Measurements from ENCODE around the gene IL2. TPM values are rescaled to one million over a fixed set of nuclear protein-coding genes. Genes with fewer than 3 reads are reported as not detected.

IL2 gene
- total and polyA plus RNA-seq, 4 experiments from 2014 or later = 0.57 to 2.3 (median 1.3) TPM

DNA sequence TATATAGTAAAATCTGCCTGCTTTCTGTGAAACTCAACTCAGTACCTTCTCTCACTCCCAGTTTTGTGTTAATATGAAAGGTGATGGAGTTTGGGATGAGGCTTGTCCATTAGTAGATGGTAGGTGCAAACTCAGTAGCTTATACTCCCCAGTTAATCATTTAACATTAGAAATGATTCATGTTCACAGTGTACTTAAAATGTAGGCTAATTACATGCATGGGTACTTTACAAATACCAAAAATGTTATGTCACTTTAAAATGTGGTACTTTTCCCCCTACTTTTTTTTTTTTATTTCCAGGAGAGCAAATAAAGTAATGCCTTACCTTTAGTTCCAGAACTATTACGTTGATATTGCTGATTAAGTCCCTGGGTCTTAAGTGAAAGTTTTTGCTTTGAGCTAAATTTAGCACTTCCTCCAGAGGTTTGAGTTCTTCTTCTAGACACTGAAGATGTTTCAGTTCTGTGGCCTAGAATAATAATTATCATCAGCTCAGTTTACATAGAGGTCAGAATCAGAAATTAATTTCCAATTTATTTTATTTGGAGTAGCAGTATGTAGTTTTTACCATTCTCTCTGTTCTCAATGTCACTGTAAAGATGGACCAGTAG lies 3.0 kb downstream of the IL2 start:
- peaks cover 53% of the 10 kb centered on the region for H3K4me1 ChIP-seq (ENCODE audit: insufficient read depth, low read length)
- Mint-ChIP-seq H3K4me3 (peak overlapping the region in 5 of 8 donors; percentile 41 to 65 (median 48)), H3K4me1 (peaks cover 43 to 57% (median 48%) of the 10 kb centered on the region in 4 donors), H3K9me3 (no peaks in the 10 kb centered on the region), H3K36me3 (no peaks in the 10 kb centered on the region), H3K27me3 (no peaks in the 10 kb centered on the region), H3K27ac (peak overlapping the region in 5 of 7 donors; percentile 15 to 63 (median 26))
- intact Hi-C loops (cut with micrococcal nuclease) = loop anchor here (10.0 kb wide), 2 partner anchors 261 to 629 kb away; partner anchors contain the start of gene CCNA2
- POLR2A ChIA-PET (ENCODE audit: partially characterized antibody) = interaction anchor here (1.3 kb wide), 1 partner anchor 124 kb away, joined by 5 read pairs; no protein-coding TSS in a partner anchor
- DNase-seq = no peak
- CTCF ChIA-PET (ENCODE audit: partially characterized antibody) = interaction anchor here (1.3 kb wide), 2 partner anchors 26 to 124 kb away, joined by 3 to 8 read pairs; no protein-coding TSS in a partner anchor
- H3K4me3 ChIP-seq (ENCODE audit: low read length in 2 of 2) = no peak overlapping the region
- no peaks in the 10 kb centered on the region for H3K36me3 ChIP-seq (ENCODE audit: insufficient read depth, low read length)
- H3K27me3 ChIP-seq (ENCODE audit: insufficient read depth, low read length) = no peaks in the 10 kb centered on the region
- H3K27ac ChIP-seq (ENCODE audit: low read depth, low read length) = no peak overlapping the region
- H3K9me3 ChIP-seq (ENCODE audit: control insufficient read depth in 1 of 2, low read length in 2 of 2) = no peaks in the 10 kb centered on the region

- Histone ChIP-seq H3K4me1 (ENCODE audit: insufficient read depth, low read length) (peaks cover 29% of the 10 kb centered on the region), H3K36me3 (ENCODE audit: insufficient read depth, low read length) (no peaks in the 10 kb centered on the region), H3K27ac (ENCODE audit: low read depth, low read length) (no peak overlapping the region), H3K4me3 (ENCODE audit: low read length in 2 of 2) (no peak overlapping the region), H3K27me3 (ENCODE audit: insufficient read depth, low read length) (no peaks in the 10 kb centered on the region), H3K9me3 (ENCODE audit: control insufficient read depth in 1 of 2, low read length in 2 of 2) (no peaks in the 10 kb centered on the region)
- Mint-ChIP-seq H3K4me3 (no peak overlapping the region), H3K4me1 (peaks cover 23 to 32% (median 26%) of the 10 kb centered on the region in 4 donors), H3K36me3 (no peaks in the 10 kb centered on the region), H3K27ac (peak overlapping the region in 1 of 7 donors; percentile 85), H3K9me3 (no peaks in the 10 kb centered on the region), H3K27me3 (no peaks in the 10 kb centered on the region)
- POLR2A ChIA-PET (ENCODE audit: partially characterized antibody) = no interaction called here
- intact Hi-C loops (cut with micrococcal nuclease) = loop anchor here (2.0 to 10.0 kb wide), 3 partner anchors 140 to 626 kb away; partner anchors contain the start of gene CCNA2
- DNase-seq = peak in 1 of 5 donors; percentile 11
- CTCF ChIA-PET (ENCODE audit: partially characterized antibody) = interaction anchor here (1.6 to 2.1 kb wide), 2 partner anchors 127 to 501 kb away, joined by 4 to 10 read pairs; no protein-coding TSS in a partner anchor
Observed at GRCh38 chr4:122450847-122451246, 5.7 kb downstream of the IL2 start.

GRCh38 chr4:122434285-122434684 lies 22.2 kb downstream of the IL2 start:
- Mint-ChIP-seq H3K27me3 (no peaks in the 10 kb centered on the region), H3K9me3 (no peaks in the 10 kb centered on the region), H3K4me3 (peak overlapping the region in 7 of 8 donors; percentile 15 to 63 (median 53)), H3K36me3 (no peaks in the 10 kb centered on the region), H3K27ac (peak overlapping the region in 5 of 7 donors; percentile 14 to 60 (median 37)), H3K4me1 (peaks cover 26 to 37% (median 30%) of the 10 kb centered on the region in 4 donors)
- CTCF ChIA-PET (ENCODE audit: partially characterized antibody) = interaction anchor here (2.3 kb wide), 1 partner anchor 144 kb away, joined by 6 read pairs; no protein-coding TSS in a partner anchor
- H3K4me3 ChIP-seq (ENCODE audit: low read length in 2 of 2) = no peak overlapping the region
- peaks cover 24% of the 10 kb centered on the region for H3K4me1 ChIP-seq (ENCODE audit: insufficient read depth, low read length)
- intact Hi-C loops (cut with micrococcal nuclease) = loop anchor here (2.0 kb wide), 1 partner anchor 23 kb away; the partner anchor contains the start of gene IL2
- no peaks in the 10 kb centered on the region for H3K9me3 ChIP-seq (ENCODE audit: control insufficient read depth in 1 of 2, low read length in 2 of 2)
- DNase-seq = peak in 4 of 5 donors; percentile 39 to 49 (median 47)
- POLR2A ChIA-PET (ENCODE audit: partially characterized antibody) = interaction anchor here (1.2 to 1.3 kb wide), 3 partner anchors 13 to 144 kb away, joined by 3 to 4 read pairs (median 3); no protein-coding TSS in a partner anchor
- H3K27me3 ChIP-seq (ENCODE audit: insufficient read depth, low read length) = no peaks in the 10 kb centered on the region
- H3K36me3 ChIP-seq (ENCODE audit: insufficient read depth, low read length) = no peaks in the 10 kb centered on the region
- H3K27ac ChIP-seq (ENCODE audit: low read depth, low read length) = no peak overlapping the region

- Mint-ChIP-seq H3K36me3 (no peaks in the 10 kb centered on the region), H3K4me1 (peaks cover 26 to 37% (median 30%) of the 10 kb centered on the region in 4 donors), H3K9me3 (no peaks in the 10 kb centered on the region), H3K27ac (no peak overlapping the region), H3K4me3 (no peak overlapping the region), H3K27me3 (no peaks in the 10 kb centered on the region)
- no peak overlapping the region for H3K4me3 ChIP-seq (ENCODE audit: low read length in 2 of 2)
- ChIA-PET CTCF (ENCODE audit: partially characterized antibody) (no interaction called here), POLR2A (ENCODE audit: partially characterized antibody) (no interaction called here)
- H3K9me3 ChIP-seq (ENCODE audit: control insufficient read depth in 1 of 2, low read length in 2 of 2) = no peaks in the 10 kb centered on the region
- no peaks in the 10 kb centered on the region for H3K27me3 ChIP-seq (ENCODE audit: insufficient read depth, low read length)
- no peak overlapping the region for H3K27ac ChIP-seq (ENCODE audit: low read depth, low read length)
- peaks cover 24% of the 10 kb centered on the region for H3K4me1 ChIP-seq (ENCODE audit: insufficient read depth, low read length)
- H3K36me3 ChIP-seq (ENCODE audit: insufficient read depth, low read length) = no peaks in the 10 kb centered on the region
- intact Hi-C loops (cut with micrococcal nuclease) = no loop called here
- DNase-seq = no peak
Observed at GRCh38 chr4:122431351-122431750, 25.2 kb downstream of the IL2 start.

GRCh38 chr4:122423246-122423645 lies 33.3 kb downstream of the IL2 start:
- Histone ChIP-seq H3K27me3 (ENCODE audit: insufficient read depth, low read length) (no peaks in the 10 kb centered on the region), H3K27ac (ENCODE audit: low read depth, low read length) (no peak overlapping the region), H3K9me3 (ENCODE audit: control insufficient read depth in 1 of 2, low read length in 2 of 2) (no peaks in the 10 kb centered on the region), H3K36me3 (ENCODE audit: insufficient read depth, low read length) (no peaks in the 10 kb centered on the region), H3K4me3 (ENCODE audit: low read length in 2 of 2) (no peak overlapping the region), H3K4me1 (ENCODE audit: insufficient read depth, low read length) (no peaks in the 10 kb centered on the region)
- no peaks in the 10 kb centered on the region for H3K27me3 Mint-ChIP-seq
- no peak overlapping the region for H3K4me3 Mint-ChIP-seq
- no peak overlapping the region for H3K27ac Mint-ChIP-seq
- H3K4me1 Mint-ChIP-seq = no peaks in the 10 kb centered on the region
- ChIA-PET CTCF (ENCODE audit: partially characterized antibody) (no interaction called here), POLR2A (ENCODE audit: partially characterized antibody) (no interaction called here)
- peaks cover 0 to 4% of the 10 kb centered on the region in 2 donors for H3K36me3 Mint-ChIP-seq
- intact Hi-C loops (cut with micrococcal nuclease) = no loop called here
- no peak for DNase-seq
- peaks cover 3 to 13% (median 10%) of the 10 kb centered on the region in 8 donors for H3K9me3 Mint-ChIP-seq

GRCh38 chr4:122412547-122412946 lies 44.0 kb downstream of the IL2 start:
- intact Hi-C loops (cut with micrococcal nuclease) = no loop called here
- peak overlapping the region in 1 of 7 donors; percentile 10 for H3K27ac Mint-ChIP-seq
- ChIA-PET POLR2A (ENCODE audit: partially characterized antibody) (no interaction called here), CTCF (ENCODE audit: partially characterized antibody) (no interaction called here)
- DNase-seq = no peak
- Histone ChIP-seq H3K4me3 (ENCODE audit: low read length in 2 of 2) (no peak overlapping the region), H3K4me1 (ENCODE audit: insufficient read depth, low read length) (no peaks in the 10 kb centered on the region), H3K27me3 (ENCODE audit: insufficient read depth, low read length) (no peaks in the 10 kb centered on the region), H3K36me3 (ENCODE audit: insufficient read depth, low read length) (no peaks in the 10 kb centered on the region), H3K9me3 (ENCODE audit: control insufficient read depth in 1 of 2, low read length in 2 of 2) (no peaks in the 10 kb centered on the region), H3K27ac (ENCODE audit: low read depth, low read length) (no peak overlapping the region)
- H3K4me1 Mint-ChIP-seq = no peaks in the 10 kb centered on the region
- H3K4me3 Mint-ChIP-seq = no peak overlapping the region
- H3K36me3 Mint-ChIP-seq = no peaks in the 10 kb centered on the region
- H3K27me3 Mint-ChIP-seq = peaks cover 0 to 1% of the 10 kb centered on the region in 2 donors
- no peaks in the 10 kb centered on the region for H3K9me3 Mint-ChIP-seq

- H3K4me1 ChIP-seq (ENCODE audit: insufficient read depth, low read length) = no peaks in the 10 kb centered on the region
- no peak overlapping the region for H3K4me3 Mint-ChIP-seq
- no peak overlapping the region for H3K4me3 ChIP-seq (ENCODE audit: low read length in 2 of 2)
- no peak overlapping the region for H3K27ac Mint-ChIP-seq
- no peaks in the 10 kb centered on the region for H3K9me3 ChIP-seq (ENCODE audit: control insufficient read depth in 1 of 2, low read length in 2 of 2)
- CTCF ChIA-PET (ENCODE audit: partially characterized antibody) = no interaction called here
- intact Hi-C loops (cut with micrococcal nuclease) = no loop called here
- no peaks in the 10 kb centered on the region for H3K4me1 Mint-ChIP-seq
- H3K27me3 ChIP-seq (ENCODE audit: insufficient read depth, low read length) = no peaks in the 10 kb centered on the region
- peaks cover 0 to 1% of the 10 kb centered on the region in 2 donors for H3K27me3 Mint-ChIP-seq
- H3K9me3 Mint-ChIP-seq = peaks cover 0 to 11% (median 2%) of the 10 kb centered on the region in 8 donors
- no peak for DNase-seq
- H3K36me3 ChIP-seq (ENCODE audit: insufficient read depth, low read length) = no peaks in the 10 kb centered on the region
- no peaks in the 10 kb centered on the region for H3K36me3 Mint-ChIP-seq
- POLR2A ChIA-PET (ENCODE audit: partially characterized antibody) = no interaction called here
- no peak overlapping the region for H3K27ac ChIP-seq (ENCODE audit: low read depth, low read length)
Observed at GRCh38 chr4:122403861-122404260, 52.7 kb downstream of the IL2 start.

All from CD4-positive, alpha-beta memory T cell (primary cell).